Neural cell (in vitro differentiated cells): ENCODE measurements around the gene DNAJB6. TPM values are rescaled to one million over a fixed set of nuclear protein-coding genes. Genes with fewer than 3 reads are reported as not detected.

Experiments
- H2AFZ ChIP-seq: fragments of 200-600, 300-800 bp; sonication (generic), shearing (Covaris generic); 2 replicates; pipeline ENCODE4 v1.6.0; 2014; ENCODE audit warnings: low read depth, mild to moderate bottlenecking, antibody characterized with exemption, low read length, moderate library complexity
- H3F3A ChIP-seq: fragments of 200-600 bp; shearing (Covaris generic); 2 replicates; pipeline ENCODE4 v1.6.1; 2016; ENCODE audit warnings: mild to moderate bottlenecking, moderate library complexity, mixed read lengths, antibody characterized with exemption, low read length; ENCODE audit not compliant: insufficient read depth, poor library complexity, severe bottlenecking
- H3K27ac ChIP-seq: fragments of 200-600, 300-800 bp; sonication (generic), shearing (Covaris generic); 2 replicates; pipeline ENCODE4 v1.5.1; 2014; ENCODE audit warnings: mild to moderate bottlenecking, low read length, moderate library complexity
- H3K27me3 ChIP-seq: fragments of 300-800, 200-600 bp; sonication (generic), shearing (Covaris generic); 2 replicates; pipeline ENCODE4 v1.6.0; 2014; ENCODE audit warnings: mild to moderate bottlenecking, low read depth, low read length, moderate library complexity; ENCODE audit not compliant: insufficient read depth
- H3K36me3 ChIP-seq: fragments of 300-800, 200-600 bp; sonication (generic), shearing (Covaris generic); 2 replicates; pipeline ENCODE4 v1.5.1; 2014; ENCODE audit warnings: mild to moderate bottlenecking, antibody characterized with exemption, low read length, moderate library complexity; ENCODE audit not compliant: insufficient read depth
- H3K4me2 ChIP-seq: fragments of 300-800, 200-600 bp; sonication (generic), shearing (Covaris generic); 2 replicates; pipeline ENCODE4 v1.6.0; 2014; ENCODE audit warnings: mild to moderate bottlenecking, low read length
- H3K4me3 ChIP-seq: fragments of 300-800, 200-600 bp; sonication (generic), shearing (Covaris generic); 2 replicates; pipeline ENCODE4 v1.5.1; 2014; ENCODE audit warnings: mild to moderate bottlenecking, low read length, moderate library complexity
- H3K79me2 ChIP-seq: fragments of 200-600 bp; shearing (Covaris generic); replicated peaks from 2 replicates; pipeline ENCODE4 v1.6.0; 2014; ENCODE audit warnings: mild to moderate bottlenecking, low read length, moderate library complexity; ENCODE audit not compliant: insufficient read depth
- H3K9ac ChIP-seq: fragments of 300-800, 200-600 bp; sonication (generic), shearing (Covaris generic); 2 replicates; pipeline ENCODE4 v1.6.1; 2016; ENCODE audit warnings: mild to moderate bottlenecking, low read length, mixed read lengths
- H3K9me2 ChIP-seq: fragments of 200-600 bp; shearing (Covaris generic); 2 replicates; pipeline ENCODE4 v1.6.1; 2016; ENCODE audit warnings: mild to moderate bottlenecking, low read length, mixed read lengths; ENCODE audit not compliant: insufficient read depth
- H3K9me3 ChIP-seq: fragments of 200-600, 300-800 bp; sonication (generic), shearing (Covaris generic); 2 replicates; pipeline ENCODE4 v1.6.1; 2016; ENCODE audit warnings: mild to moderate bottlenecking, mixed run types, low read length, moderate library complexity, mixed read lengths
- H4K20me1 ChIP-seq: fragments of 200-600 bp; shearing (Covaris generic); 2 replicates; pipeline ENCODE4 v1.6.1; 2016; ENCODE audit warnings: mild to moderate bottlenecking, mixed run types; ENCODE audit not compliant: insufficient read depth
- CTCF ChIP-seq: fragments of 450-650 bp; IDR thresholded peaks from 2 replicates; pipeline ENCODE4 v1.5.1; 2014; ENCODE audit warnings: antibody characterized with exemption, mild to moderate bottlenecking, moderate library complexity; ENCODE audit not compliant: poor library complexity, severe bottlenecking
- EP300 ChIP-seq: fragments of 450-650 bp; conservative IDR thresholded peaks from 2 replicates; pipeline ENCODE4 v1.6.1; 2014; ENCODE audit warnings: antibody characterized with exemption, mild to moderate bottlenecking, moderate library complexity; ENCODE audit not compliant: poor library complexity, severe bottlenecking
- EZH2 ChIP-seq: fragments of 200-600, 300-800 bp; shearing (Covaris generic), sonication (generic); IDR thresholded peaks from 2 replicates; pipeline ENCODE4 v1.6.1; 2014; ENCODE audit warnings: antibody characterized with exemption, low read length, borderline replicate concordance, mild to moderate bottlenecking; ENCODE audit not compliant: insufficient read depth, poor library complexity, severe bottlenecking
- MXI1 ChIP-seq: fragments of 450-650 bp; conservative IDR thresholded peaks from 2 replicates; pipeline ENCODE4 v1.6.1; 2014; ENCODE audit warnings: antibody characterized with exemption, mild to moderate bottlenecking; ENCODE audit not compliant: poor library complexity, severe bottlenecking
- POLR2AphosphoS5 ChIP-seq: IDR thresholded peaks from 2 replicates; pipeline ENCODE4 v1.6.1; 2012
- RAD21 ChIP-seq: fragments of 450-650 bp; conservative IDR thresholded peaks from 2 replicates; pipeline ENCODE4 v1.6.1; 2014; ENCODE audit warnings: antibody characterized with exemption, mild to moderate bottlenecking, moderate library complexity
- REST ChIP-seq: IDR thresholded peaks from 2 replicates; pipeline ENCODE4 v1.6.1; 2012; ENCODE audit warnings: borderline replicate concordance
- SMC3 ChIP-seq: fragments of 450-650 bp; conservative IDR thresholded peaks from 2 replicates; pipeline ENCODE4 v1.6.1; 2014; ENCODE audit warnings: antibody characterized with exemption, mild to moderate bottlenecking, moderate library complexity; ENCODE audit not compliant: poor library complexity
- TAF1 ChIP-seq: IDR thresholded peaks from 2 replicates; pipeline ENCODE4 v1.6.1; 2012; ENCODE audit warnings: low read depth
- polyA plus RNA-seq: library from polyadenylated mRNA; depleted of rRNA; stranded (reverse); fragments of >200 nt; gene quantifications from 2 replicates; pipeline ENCODE4 v1.2.3, GENCODE V29; 2014

The DNAJB6 gene
- polyA plus RNA-seq, 1 donor from 2014 or later = 427 TPM

- Histone ChIP-seq H4K20me1 (no peaks in the 10 kb centered on the region), H3K27me3 (no peaks in the 10 kb centered on the region), H3F3A (no peaks in the 10 kb centered on the region), H3K79me2 (no peaks in the 10 kb centered on the region), H3K4me3 (no peak overlapping the region), H3K4me2 (no peak overlapping the region), H2AFZ (no peak overlapping the region), H3K9me2 (no peaks in the 10 kb centered on the region), H3K36me3 (no peaks in the 10 kb centered on the region), H3K27ac (no peak overlapping the region), H3K9ac (no peak overlapping the region), H3K9me3 (no peaks in the 10 kb centered on the region)
- TF ChIP-seq REST (no peak), CTCF (no peak), MXI1 (no peak), SMC3 (no peak), EZH2 (no peak), RAD21 (no peak), TAF1 (no peak), EP300 (no peak), POLR2AphosphoS5 (no peak)
Observed at GRCh38 chr7:157293413-157293788, 43.4 kb upstream of the DNAJB6 start.

- Histone ChIP-seq H3K9me2 (no peaks in the 10 kb centered on the region), H3K36me3 (no peaks in the 10 kb centered on the region), H3K9me3 (no peaks in the 10 kb centered on the region), H3K4me3 (no peak overlapping the region), H2AFZ (no peak overlapping the region), H3F3A (no peaks in the 10 kb centered on the region), H3K27ac (no peak overlapping the region), H3K27me3 (no peaks in the 10 kb centered on the region), H3K79me2 (no peaks in the 10 kb centered on the region), H4K20me1 (no peaks in the 10 kb centered on the region), H3K4me2 (no peak overlapping the region), H3K9ac (no peak overlapping the region)
- TF ChIP-seq EP300 = no peak
- no peak for TF ChIP-seq RAD21
- no peak for TF ChIP-seq EZH2
- TF ChIP-seq CTCF = no peak
- no peak for TF ChIP-seq MXI1
- TF ChIP-seq POLR2AphosphoS5 = no peak
Observed at GRCh38 chr7:157294773-157295172, 42.0 kb upstream of the DNAJB6 start.
